Measurements from ENCODE around the gene MLIP.

MLIP gene

GRCh38 chr6:54216336-54216735, 105.1 kb downstream of the MLIP start:
- Mint-ChIP-seq H3K36me3 (ENCODE audit: low read depth) (no peaks in the 10 kb centered on the region), H3K9me3 (no peaks in the 10 kb centered on the region), H3K27me3 (ENCODE audit: low read depth) (no peaks in the 10 kb centered on the region), H3K4me1 (no peaks in the 10 kb centered on the region), H3K27ac (no peak overlapping the region), H3K4me3 (no peak overlapping the region)
- no peak for TF ChIP-seq CTCF (IDR thresholded peaks at IDR 0.05; ENCODE audit: unreplicated experiment in 3 of 3)

GRCh38 chr6:54217018-54217417, 105.8 kb downstream of the MLIP start:
- TF ChIP-seq CTCF (IDR thresholded peaks at IDR 0.05; ENCODE audit: unreplicated experiment in 3 of 3) = no peak
- no peaks in the 10 kb centered on the region for H3K4me1 Mint-ChIP-seq
- no peak overlapping the region for H3K27ac Mint-ChIP-seq
- no peaks in the 10 kb centered on the region for H3K36me3 Mint-ChIP-seq (ENCODE audit: low read depth)
- H3K9me3 Mint-ChIP-seq = peaks cover under 1% of the 10 kb centered on the region
- no peak overlapping the region for H3K4me3 Mint-ChIP-seq
- no peaks in the 10 kb centered on the region for H3K27me3 Mint-ChIP-seq (ENCODE audit: low read depth)

- H3K4me3 Mint-ChIP-seq = no peak overlapping the region
Observed at GRCh38 chr6:54222217-54222616, 111.0 kb downstream of the MLIP start.

GRCh38 chr6:54232703-54233102, 121.5 kb downstream of the MLIP start:
- Mint-ChIP-seq H3K36me3 (ENCODE audit: low read depth) (no peaks in the 10 kb centered on the region), H3K9me3 (no peaks in the 10 kb centered on the region), H3K4me1 (no peaks in the 10 kb centered on the region), H3K27ac (no peak overlapping the region), H3K27me3 (ENCODE audit: low read depth) (no peaks in the 10 kb centered on the region), H3K4me3 (no peak overlapping the region)
- no peak for TF ChIP-seq CTCF (IDR thresholded peaks at IDR 0.05; ENCODE audit: unreplicated experiment in 3 of 3)

More at GRCh38 chr6:54222217-54222616, 111.0 kb downstream of the MLIP start:
- Mint-ChIP-seq H3K36me3 (ENCODE audit: low read depth) (peaks cover 4% of the 10 kb centered on the region), H3K4me1 (no peaks in the 10 kb centered on the region), H3K27ac (no peak overlapping the region), H3K27me3 (ENCODE audit: low read depth) (no peaks in the 10 kb centered on the region), H3K9me3 (peaks cover 12% of the 10 kb centered on the region)
- TF ChIP-seq CTCF (IDR thresholded peaks at IDR 0.05; ENCODE audit: unreplicated experiment in 3 of 3) = no peak

GRCh38 chr6:54234539-54234938, 123.3 kb downstream of the MLIP start:
- no peaks in the 10 kb centered on the region for H3K36me3 Mint-ChIP-seq (ENCODE audit: low read depth)
- no peak for TF ChIP-seq CTCF (IDR thresholded peaks at IDR 0.05; ENCODE audit: unreplicated experiment in 3 of 3)
- no peak overlapping the region for H3K4me3 Mint-ChIP-seq

GRCh38 chr6:54236984-54237383, 125.7 kb downstream of the MLIP start:
- peaks cover 11% of the 10 kb centered on the region for H3K4me1 Mint-ChIP-seq
- TF ChIP-seq CTCF (IDR thresholded peaks at IDR 0.05; ENCODE audit: unreplicated experiment in 3 of 3) = no peak
- no peaks in the 10 kb centered on the region for H3K27me3 Mint-ChIP-seq (ENCODE audit: low read depth)
- peak overlapping the region in 2 of 3 experiments; percentile 22 to 38 for H3K27ac Mint-ChIP-seq
- no peaks in the 10 kb centered on the region for H3K36me3 Mint-ChIP-seq (ENCODE audit: low read depth)
- no peaks in the 10 kb centered on the region for H3K9me3 Mint-ChIP-seq
- no peak overlapping the region for H3K4me3 Mint-ChIP-seq

More at GRCh38 chr6:54234539-54234938, 123.3 kb downstream of the MLIP start:
- H3K27ac Mint-ChIP-seq = no peak overlapping the region
- no peaks in the 10 kb centered on the region for H3K27me3 Mint-ChIP-seq (ENCODE audit: low read depth)
- H3K4me1 Mint-ChIP-seq = peaks cover 11% of the 10 kb centered on the region
- H3K9me3 Mint-ChIP-seq = no peaks in the 10 kb centered on the region

All from nephron (organoid).